Measurements from ENCODE around the gene DIABLO.

Gene DIABLO

DNA sequence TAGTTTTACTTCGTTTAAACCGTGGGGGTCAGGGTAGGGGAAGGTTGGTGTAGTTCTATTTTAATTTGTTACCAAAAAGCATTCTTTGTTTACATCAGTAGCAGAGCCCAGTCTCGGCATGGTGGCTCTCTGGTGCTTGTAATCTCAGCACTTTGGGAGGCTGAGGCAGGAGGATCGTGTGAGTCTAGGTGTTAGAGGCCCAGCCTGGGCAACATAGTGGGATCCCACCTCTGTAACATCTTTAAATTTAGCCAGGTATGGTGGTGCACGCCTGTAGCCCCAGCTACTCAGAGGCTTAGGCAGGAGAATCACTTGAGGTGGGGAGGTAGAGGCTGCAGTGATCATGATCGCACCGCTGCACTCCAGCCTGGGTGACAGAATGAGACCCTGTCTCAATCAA, 40.8 kb downstream of the DIABLO start:
- no peaks in the 10 kb centered on the region for H3K36me3 ChIP-seq (ENCODE audit: low read length)
- no peaks in the 10 kb centered on the region for H3K9me3 ChIP-seq (ENCODE audit: insufficient read depth, low read length)
- H4K20me1 ChIP-seq (ENCODE audit: low read depth, low read length), result no peaks in the 10 kb centered on the region
- H3K79me2 ChIP-seq (ENCODE audit: insufficient read depth, low read length), result no peaks in the 10 kb centered on the region
- H3K9me2 ChIP-seq (replicated peaks; ENCODE audit: insufficient read depth, low read length), result no peaks in the 10 kb centered on the region
- no peaks in the 10 kb centered on the region for H3K27me3 ChIP-seq (ENCODE audit: low read length)
- TF ChIP-seq EZH2phosphoT487 (conservative IDR thresholded peaks at IDR 0.05; ENCODE audit: low read length), result no peak
- TF ChIP-seq, protein P1, sequence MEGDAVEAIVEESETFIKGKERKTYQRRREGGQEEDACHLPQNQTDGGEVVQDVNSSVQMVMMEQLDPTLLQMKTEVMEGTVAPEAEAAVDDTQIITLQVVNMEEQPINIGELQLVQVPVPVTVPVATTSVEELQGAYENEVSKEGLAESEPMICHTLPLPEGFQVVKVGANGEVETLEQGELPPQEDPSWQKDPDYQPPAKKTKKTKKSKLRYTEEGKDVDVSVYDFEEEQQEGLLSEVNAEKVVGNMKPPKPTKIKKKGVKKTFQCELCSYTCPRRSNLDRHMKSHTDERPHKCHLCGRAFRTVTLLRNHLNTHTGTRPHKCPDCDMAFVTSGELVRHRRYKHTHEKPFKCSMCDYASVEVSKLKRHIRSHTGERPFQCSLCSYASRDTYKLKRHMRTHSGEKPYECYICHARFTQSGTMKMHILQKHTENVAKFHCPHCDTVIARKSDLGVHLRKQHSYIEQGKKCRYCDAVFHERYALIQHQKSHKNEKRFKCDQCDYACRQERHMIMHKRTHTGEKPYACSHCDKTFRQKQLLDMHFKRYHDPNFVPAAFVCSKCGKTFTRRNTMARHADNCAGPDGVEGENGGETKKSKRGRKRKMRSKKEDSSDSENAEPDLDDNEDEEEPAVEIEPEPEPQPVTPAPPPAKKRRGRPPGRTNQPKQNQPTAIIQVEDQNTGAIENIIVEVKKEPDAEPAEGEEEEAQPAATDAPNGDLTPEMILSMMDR (IDR thresholded peaks at IDR 0.05; ENCODE audit: insufficient read depth, low read length, poor library complexity, severe bottlenecking), result no peak
- no peak overlapping the region for H2AFZ ChIP-seq (ENCODE audit: low read depth, low read length, severe bottlenecking)
- no peak overlapping the region for H3K4me2 ChIP-seq (ENCODE audit: low read depth, low read length, poor library complexity, severe bottlenecking)
- H3F3A ChIP-seq (ENCODE audit: insufficient read depth), result no peaks in the 10 kb centered on the region
- H3K4me3 ChIP-seq (ENCODE audit: insufficient read depth, low read length, poor library complexity, severe bottlenecking), result no peak overlapping the region
- no peak overlapping the region for H3K27ac ChIP-seq (ENCODE audit: low read depth, low read length)
- no peak overlapping the region for H3K9ac ChIP-seq (ENCODE audit: low read length)

DNA sequence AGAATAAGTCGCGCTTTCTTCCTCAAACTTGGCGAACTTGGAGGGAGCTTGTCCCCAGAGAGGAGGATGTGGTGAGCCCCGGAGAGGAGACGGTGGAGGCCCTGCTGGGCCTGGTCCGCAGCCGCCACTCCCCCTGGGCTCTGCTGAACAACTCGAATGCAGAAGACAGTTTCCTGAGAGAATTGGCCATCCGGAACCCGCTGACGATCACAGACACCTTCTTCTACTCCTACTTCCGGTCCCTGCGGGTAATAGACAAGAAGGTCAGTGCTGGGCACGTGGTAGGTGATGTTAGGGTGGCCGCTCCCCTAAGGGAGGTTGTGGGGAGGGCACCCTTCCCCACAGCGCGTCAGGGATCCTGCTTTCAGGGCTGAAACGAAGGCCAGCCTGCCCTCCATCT, 41.3 kb downstream of the DIABLO start:
- Histone ChIP-seq H3K4me2 (ENCODE audit: low read depth, low read length, poor library complexity, severe bottlenecking) (no peak overlapping the region), H3K27me3 (ENCODE audit: low read length) (no peaks in the 10 kb centered on the region), H3K9ac (ENCODE audit: low read length) (no peak overlapping the region)

DNA sequence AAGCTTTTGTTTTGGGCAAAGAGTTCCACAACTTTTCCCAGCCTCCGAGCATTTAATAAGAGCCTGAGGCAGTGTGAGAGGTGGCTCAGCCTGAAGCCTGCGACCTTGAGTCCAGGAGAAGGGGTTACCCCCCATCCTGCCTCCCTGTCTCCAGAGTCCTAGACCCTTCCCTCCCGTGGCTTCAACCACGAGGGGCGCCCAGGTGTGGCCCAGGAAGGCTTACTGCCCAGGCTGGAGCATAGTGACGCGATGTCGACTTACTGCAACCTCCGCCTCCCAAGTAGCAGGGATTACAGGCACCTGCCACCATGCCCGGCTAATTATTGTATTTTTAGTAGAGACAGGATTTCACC, 42.3 kb downstream of the DIABLO start:
- Histone ChIP-seq H3K36me3 (ENCODE audit: low read length) (no peaks in the 10 kb centered on the region), H3K27ac (ENCODE audit: low read depth, low read length) (no peak overlapping the region), H3K9ac (ENCODE audit: low read length) (no peak overlapping the region), H3K4me3 (ENCODE audit: insufficient read depth, low read length, poor library complexity, severe bottlenecking) (no peak overlapping the region), H4K20me1 (ENCODE audit: low read depth, low read length) (no peaks in the 10 kb centered on the region), H3F3A (ENCODE audit: insufficient read depth) (no peaks in the 10 kb centered on the region), H2AFZ (ENCODE audit: low read depth, low read length, severe bottlenecking) (no peak overlapping the region), H3K27me3 (ENCODE audit: low read length) (no peaks in the 10 kb centered on the region), H3K9me3 (ENCODE audit: insufficient read depth, low read length) (no peaks in the 10 kb centered on the region), H3K9me2 (replicated peaks; ENCODE audit: insufficient read depth, low read length) (no peaks in the 10 kb centered on the region), H3K79me2 (ENCODE audit: insufficient read depth, low read length) (no peaks in the 10 kb centered on the region), H3K4me2 (ENCODE audit: low read depth, low read length, poor library complexity, severe bottlenecking) (no peak overlapping the region)
- TF ChIP-seq EZH2phosphoT487 (conservative IDR thresholded peaks at IDR 0.05; ENCODE audit: low read length), result no peak
- TF ChIP-seq, protein P1 (IDR thresholded peaks at IDR 0.05; ENCODE audit: insufficient read depth, low read length, poor library complexity, severe bottlenecking), result no peak

More for the DNA sequence above, 41.3 kb downstream of the DIABLO start:
- no peaks in the 10 kb centered on the region for H3F3A ChIP-seq (ENCODE audit: insufficient read depth)
- H3K4me3 ChIP-seq (ENCODE audit: insufficient read depth, low read length, poor library complexity, severe bottlenecking), result no peak overlapping the region
- H3K79me2 ChIP-seq (ENCODE audit: insufficient read depth, low read length), result no peaks in the 10 kb centered on the region
- no peaks in the 10 kb centered on the region for H3K36me3 ChIP-seq (ENCODE audit: low read length)
- H4K20me1 ChIP-seq (ENCODE audit: low read depth, low read length), result no peaks in the 10 kb centered on the region
- H3K27ac ChIP-seq (ENCODE audit: low read depth, low read length), result no peak overlapping the region
- no peaks in the 10 kb centered on the region for H3K9me2 ChIP-seq (replicated peaks; ENCODE audit: insufficient read depth, low read length)
- H3K9me3 ChIP-seq (ENCODE audit: insufficient read depth, low read length), result no peaks in the 10 kb centered on the region
- TF ChIP-seq, protein P1 (IDR thresholded peaks at IDR 0.05; ENCODE audit: insufficient read depth, low read length, poor library complexity, severe bottlenecking), result no peak
- TF ChIP-seq EZH2phosphoT487 (conservative IDR thresholded peaks at IDR 0.05; ENCODE audit: low read length), result no peak
- H2AFZ ChIP-seq (ENCODE audit: low read depth, low read length, severe bottlenecking), result no peak overlapping the region
